Astrocyte of the cerebellum (primary cell): Measurements from ENCODE around the gene ZNF93.
A peak's percentile ranks its signal among the peaks of the same experiment; 100 is the strongest.
"Not testable (repeated sequence)": the region's sequence is repeated elsewhere in the genome, so short reads cannot be mapped to it uniquely, and the experiment has no call there.

Experiments used
- DNase-seq: peaks from one replicate; pipeline ENCODE4 v3.0.0-alpha.2; 2011; ENCODE audit warnings: low read depth
- H3K4me3 ChIP-seq: 2 replicates; pipeline ENCODE4 v1.5.1; 2011; ENCODE audit warnings: mild to moderate bottlenecking, low read depth, low read length, moderate library complexity
- in situ Hi-C: cut with HindIII; loops from 2 replicates; pipeline ENCODE4 v1.10.0; 2017; ENCODE audit warnings: low sequenced_read_pairs
- TF ChIP-seq, protein P1 (sequence below): IDR thresholded peaks from 2 replicates; pipeline ENCODE4 v1.5.1; 2012; ENCODE audit warnings: low read length, low read depth, moderate library complexity, mild to moderate bottlenecking; ENCODE audit errors: missing control alignments

The ZNF93 gene

DNA sequence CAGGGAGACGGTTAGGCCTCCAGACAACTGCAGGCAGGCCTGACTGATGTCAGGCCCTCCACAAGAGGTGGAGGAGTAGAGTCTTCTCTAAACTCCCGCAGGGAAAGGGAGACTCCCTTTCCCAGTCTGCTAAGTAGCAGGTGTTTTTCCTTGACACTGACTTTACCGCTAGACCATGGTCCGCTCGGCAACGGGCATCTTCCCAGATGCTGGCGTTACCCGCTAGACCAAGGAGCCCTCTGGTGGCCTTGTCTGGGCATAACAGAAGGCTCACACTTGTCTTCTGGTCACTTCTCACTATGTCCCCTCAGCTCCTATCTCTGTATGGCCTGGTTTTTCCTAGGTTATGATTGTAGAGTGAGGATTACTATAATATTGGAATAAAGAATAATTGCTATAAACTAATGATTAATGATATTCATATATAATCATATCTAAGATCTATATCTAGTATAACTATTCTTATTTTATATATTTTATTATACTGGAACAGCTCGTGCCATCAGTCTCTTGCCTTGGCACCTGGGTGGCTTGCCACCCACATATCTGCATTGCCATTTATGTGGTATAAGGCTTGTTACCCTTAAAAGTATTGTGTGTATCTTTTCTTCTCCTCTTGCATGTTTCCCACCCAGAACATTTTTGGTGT lies 58.5 kb downstream of the ZNF93 start:
- H3K4me3 ChIP-seq, in situ Hi-C loops: not testable (repeated sequence)
- peak; percentile 1 for DNase-seq
- TF ChIP-seq, protein P1, sequence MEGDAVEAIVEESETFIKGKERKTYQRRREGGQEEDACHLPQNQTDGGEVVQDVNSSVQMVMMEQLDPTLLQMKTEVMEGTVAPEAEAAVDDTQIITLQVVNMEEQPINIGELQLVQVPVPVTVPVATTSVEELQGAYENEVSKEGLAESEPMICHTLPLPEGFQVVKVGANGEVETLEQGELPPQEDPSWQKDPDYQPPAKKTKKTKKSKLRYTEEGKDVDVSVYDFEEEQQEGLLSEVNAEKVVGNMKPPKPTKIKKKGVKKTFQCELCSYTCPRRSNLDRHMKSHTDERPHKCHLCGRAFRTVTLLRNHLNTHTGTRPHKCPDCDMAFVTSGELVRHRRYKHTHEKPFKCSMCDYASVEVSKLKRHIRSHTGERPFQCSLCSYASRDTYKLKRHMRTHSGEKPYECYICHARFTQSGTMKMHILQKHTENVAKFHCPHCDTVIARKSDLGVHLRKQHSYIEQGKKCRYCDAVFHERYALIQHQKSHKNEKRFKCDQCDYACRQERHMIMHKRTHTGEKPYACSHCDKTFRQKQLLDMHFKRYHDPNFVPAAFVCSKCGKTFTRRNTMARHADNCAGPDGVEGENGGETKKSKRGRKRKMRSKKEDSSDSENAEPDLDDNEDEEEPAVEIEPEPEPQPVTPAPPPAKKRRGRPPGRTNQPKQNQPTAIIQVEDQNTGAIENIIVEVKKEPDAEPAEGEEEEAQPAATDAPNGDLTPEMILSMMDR, result peak; percentile 44

- TF ChIP-seq, protein P1, result no peak
- no peak for DNase-seq
- in situ Hi-C loops, result no loop called here
- no peak overlapping the region for H3K4me3 ChIP-seq
Observed at GRCh38 chr19:19964416-19964815, 63.7 kb downstream of the ZNF93 start.

- DNase-seq, H3K4me3 ChIP-seq, in situ Hi-C loops: not testable (repeated sequence)
Observed at GRCh38 chr19:19966126-19966525, 65.4 kb downstream of the ZNF93 start.

DNA sequence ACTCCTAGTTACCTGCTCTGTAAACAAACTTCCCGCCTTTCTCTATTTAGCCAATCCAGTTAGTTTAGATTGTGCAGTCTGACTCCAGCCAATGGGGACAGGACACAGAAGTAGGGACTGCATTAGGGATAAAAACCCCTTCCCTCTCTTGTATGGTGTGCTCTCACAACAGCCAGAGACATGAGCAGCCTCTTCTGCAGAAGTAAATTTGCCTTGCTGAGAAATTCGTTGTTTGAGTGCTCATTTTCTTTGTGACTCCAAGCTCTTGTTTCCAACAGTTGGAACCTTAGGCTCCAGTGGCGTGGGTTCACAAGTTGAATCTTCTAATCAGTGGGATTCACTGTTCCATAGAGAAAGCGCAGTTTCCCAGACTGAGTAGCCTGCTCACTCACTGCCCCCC lies 66.1 kb downstream of the ZNF93 start:
- in situ Hi-C loops, result no loop called here
- no peak for DNase-seq
- TF ChIP-seq, protein P1, result no peak
- H3K4me3 ChIP-seq, result no peak overlapping the region
